Osteoblast (primary cell): ENCODE data around the gene MAPRE2. TPM values are rescaled to one million over a fixed set of nuclear protein-coding genes. Genes with fewer than 3 reads are reported as not detected.

Experiments
- DNase-seq: peaks from one replicate; pipeline ENCODE4 v3.0.0; 2011; ENCODE audit warnings: low spot score, mixed read lengths; ENCODE audit not compliant: insufficient read length; ENCODE audit errors: missing footprints
- H2AFZ ChIP-seq: 2 replicates; pipeline ENCODE4 v1.6.0; 2011; ENCODE audit warnings: mild to moderate bottlenecking, low read length
- H3K27ac ChIP-seq: 2 replicates; pipeline ENCODE4 v1.5.1; 2011; ENCODE audit warnings: mild to moderate bottlenecking, low read depth, low read length, moderate library complexity
- H3K27me3 ChIP-seq: 2 replicates; pipeline ENCODE4 v1.6.0; 2012; ENCODE audit warnings: mild to moderate bottlenecking, control low read depth, inconsistent platforms, low read length, moderate library complexity; ENCODE audit not compliant: insufficient read depth
- H3K36me3 ChIP-seq: 2 replicates; pipeline ENCODE4 v1.5.1; 2011; ENCODE audit warnings: mild to moderate bottlenecking, low read length, control low read depth, moderate library complexity; ENCODE audit not compliant: insufficient read depth
- H3K4me1 ChIP-seq: 2 replicates; pipeline ENCODE4 v1.5.1; 2011; ENCODE audit warnings: mild to moderate bottlenecking, low read length, control low read depth, moderate library complexity; ENCODE audit not compliant: insufficient read depth
- H3K4me2 ChIP-seq: 2 replicates; pipeline ENCODE4 v1.6.0; 2011; ENCODE audit warnings: mild to moderate bottlenecking, low read length; ENCODE audit not compliant: insufficient read depth
- H3K4me3 ChIP-seq: fragments of 200-600 bp; sonication (generic); 3 replicates; pipeline ENCODE4 v1.5.1; 2012; ENCODE audit warnings: mild to moderate bottlenecking, low read length, inconsistent platforms; ENCODE audit not compliant: insufficient read depth
- H3K79me2 ChIP-seq: 2 replicates; pipeline ENCODE4 v1.6.0; 2012; ENCODE audit warnings: mild to moderate bottlenecking, low read length, control low read depth, inconsistent platforms; ENCODE audit not compliant: insufficient read depth
- H3K9me3 ChIP-seq: 2 replicates; pipeline ENCODE4 v1.5.1; 2011; ENCODE audit warnings: low read depth, low read length, control low read depth
- H4K20me1 ChIP-seq: 2 replicates; pipeline ENCODE4 v1.6.0; 2012; ENCODE audit warnings: mild to moderate bottlenecking, low read length, control low read depth; ENCODE audit not compliant: insufficient read depth
- total RNA-seq: library from RNA; depleted of rRNA; stranded (reverse); fragments of >200 nt; gene quantifications from 2 replicates; pipeline ENCODE4 v1.2.3, GENCODE V29; 2012
- TF ChIP-seq, protein P1 (sequence below): IDR thresholded peaks from 2 replicates; pipeline ENCODE4 v1.5.1; 2011; ENCODE audit warnings: mild to moderate bottlenecking, low read depth, low read length, moderate library complexity; ENCODE audit errors: extremely low read depth

Gene MAPRE2
- total RNA-seq, result 21.7 and 24.2 TPM in 2 replicates

DNA sequence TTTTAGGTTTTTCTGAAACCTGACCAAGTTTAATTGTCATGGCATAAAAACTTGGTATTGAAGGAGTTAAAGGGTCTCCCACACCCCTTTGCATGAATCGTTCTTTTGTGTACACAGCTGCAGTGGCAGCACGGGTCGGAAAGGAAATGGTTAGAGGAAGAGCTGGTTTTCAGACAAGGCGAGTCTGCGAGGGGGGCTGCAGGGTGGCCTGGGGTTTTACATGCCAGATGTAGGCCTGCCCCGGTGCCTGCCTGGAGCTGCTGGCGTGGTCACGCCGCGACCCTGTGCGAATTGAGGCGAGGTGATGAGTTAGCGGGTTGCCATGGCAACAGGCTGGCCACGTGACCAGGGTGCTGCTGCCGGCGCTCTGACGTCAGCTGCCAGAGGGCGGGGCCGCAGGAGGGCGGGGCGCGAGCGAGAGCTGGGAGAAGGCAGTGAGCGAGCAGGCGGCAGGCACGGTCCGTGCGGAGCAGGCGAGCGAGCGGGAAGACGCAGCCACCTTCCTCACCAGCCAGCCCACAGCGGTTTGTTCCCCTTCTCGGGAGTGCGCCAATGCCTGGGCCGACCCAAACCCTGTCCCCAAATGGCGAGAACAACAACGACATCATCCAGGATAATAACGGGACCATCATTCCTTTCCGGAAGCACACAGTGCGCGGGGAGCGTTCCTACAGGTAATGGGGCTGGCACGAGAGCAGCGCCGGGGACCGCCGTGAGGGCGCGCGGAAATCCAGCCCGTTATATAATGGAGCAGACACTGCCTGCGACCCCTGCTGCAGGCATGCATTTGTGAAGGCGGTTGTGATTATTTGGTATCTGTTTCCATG lies at the start of gene MAPRE2:
MAPRE2 (plus strand) TSS at position 426 of the 827 bp plus-strand sequence; CDS start at position 553, 127 bp downstream.
- H3K79me2 ChIP-seq, result peaks cover 37% of the 10 kb centered on the region
- H3K4me2 ChIP-seq, result peak within 1 kb of the TSS; percentile 97
- H4K20me1 ChIP-seq, result no peaks in the 10 kb centered on the region
- TF ChIP-seq, protein P1, sequence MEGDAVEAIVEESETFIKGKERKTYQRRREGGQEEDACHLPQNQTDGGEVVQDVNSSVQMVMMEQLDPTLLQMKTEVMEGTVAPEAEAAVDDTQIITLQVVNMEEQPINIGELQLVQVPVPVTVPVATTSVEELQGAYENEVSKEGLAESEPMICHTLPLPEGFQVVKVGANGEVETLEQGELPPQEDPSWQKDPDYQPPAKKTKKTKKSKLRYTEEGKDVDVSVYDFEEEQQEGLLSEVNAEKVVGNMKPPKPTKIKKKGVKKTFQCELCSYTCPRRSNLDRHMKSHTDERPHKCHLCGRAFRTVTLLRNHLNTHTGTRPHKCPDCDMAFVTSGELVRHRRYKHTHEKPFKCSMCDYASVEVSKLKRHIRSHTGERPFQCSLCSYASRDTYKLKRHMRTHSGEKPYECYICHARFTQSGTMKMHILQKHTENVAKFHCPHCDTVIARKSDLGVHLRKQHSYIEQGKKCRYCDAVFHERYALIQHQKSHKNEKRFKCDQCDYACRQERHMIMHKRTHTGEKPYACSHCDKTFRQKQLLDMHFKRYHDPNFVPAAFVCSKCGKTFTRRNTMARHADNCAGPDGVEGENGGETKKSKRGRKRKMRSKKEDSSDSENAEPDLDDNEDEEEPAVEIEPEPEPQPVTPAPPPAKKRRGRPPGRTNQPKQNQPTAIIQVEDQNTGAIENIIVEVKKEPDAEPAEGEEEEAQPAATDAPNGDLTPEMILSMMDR, result no peak
- peak within 1 kb of the TSS; percentile 98 for H3K4me3 ChIP-seq
- no peaks in the 10 kb centered on the region for H3K36me3 ChIP-seq
- no peaks in the 10 kb centered on the region for H3K27me3 ChIP-seq
- peak; percentile 96 for DNase-seq
- peak within 1 kb of the TSS; percentile 81 for H3K27ac ChIP-seq
- H3K9me3 ChIP-seq, result no peaks in the 10 kb centered on the region
- peaks cover 34% of the 10 kb centered on the region for H3K4me1 ChIP-seq
- peak within 1 kb of the TSS; percentile 99 for H2AFZ ChIP-seq

DNA sequence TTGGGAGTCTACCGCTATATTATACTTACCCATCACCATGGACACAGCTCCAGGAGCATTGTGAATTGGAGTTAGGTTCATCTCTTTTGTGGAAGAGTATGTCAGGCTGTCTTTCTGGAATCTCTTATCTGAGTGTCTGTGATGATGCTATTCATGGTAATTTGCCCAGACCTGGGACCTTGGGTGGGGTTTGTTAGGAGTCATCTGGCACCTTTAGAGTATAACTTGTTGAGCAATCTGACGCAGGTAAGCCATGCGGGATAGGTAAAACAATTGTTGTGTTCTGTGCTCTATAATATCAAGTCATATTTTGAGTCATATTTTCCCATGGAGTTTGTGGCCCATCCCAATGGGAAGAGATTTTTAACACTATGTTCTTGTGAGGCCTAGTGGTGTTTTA lies 49.7 kb upstream of the MAPRE2 start:
- Histone ChIP-seq H2AFZ (no peak overlapping the region), H3K9me3 (no peaks in the 10 kb centered on the region), H4K20me1 (no peaks in the 10 kb centered on the region), H3K79me2 (no peaks in the 10 kb centered on the region), H3K36me3 (no peaks in the 10 kb centered on the region), H3K4me3 (no peak overlapping the region), H3K27me3 (peaks cover 6% of the 10 kb centered on the region), H3K4me2 (no peak overlapping the region), H3K27ac (no peak overlapping the region), H3K4me1 (peaks cover 3% of the 10 kb centered on the region)
- TF ChIP-seq, protein P1, result no peak
- DNase-seq, result no peak

DNA sequence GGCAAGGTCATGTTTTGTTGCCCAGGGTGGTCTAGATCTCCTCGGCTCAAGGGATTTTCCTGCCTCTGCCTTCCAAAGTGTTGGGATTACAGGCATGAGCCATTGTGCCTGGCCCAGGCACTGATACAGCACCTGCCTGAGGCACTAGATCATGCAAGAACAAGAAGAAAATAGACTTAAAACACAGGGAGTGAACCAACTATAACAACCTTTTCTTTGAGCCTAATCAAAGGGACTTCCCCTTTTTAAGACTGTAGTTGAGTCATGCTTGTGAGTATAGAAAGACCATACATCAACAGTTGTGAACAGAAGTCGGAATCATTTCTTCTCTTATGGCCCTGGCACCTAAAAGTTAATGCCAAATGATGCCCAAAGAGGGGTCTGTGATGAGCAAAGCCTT lies 47.9 kb upstream of the MAPRE2 start:
- Histone ChIP-seq H2AFZ (no peak overlapping the region), H3K9me3 (no peaks in the 10 kb centered on the region), H3K79me2 (no peaks in the 10 kb centered on the region), H3K36me3 (no peaks in the 10 kb centered on the region), H3K27ac (no peak overlapping the region), H3K4me2 (no peak overlapping the region), H3K4me1 (peaks cover 3% of the 10 kb centered on the region), H4K20me1 (no peaks in the 10 kb centered on the region), H3K27me3 (peaks cover 6% of the 10 kb centered on the region), H3K4me3 (no peak overlapping the region)
- TF ChIP-seq, protein P1, result no peak
- no peak for DNase-seq

DNA sequence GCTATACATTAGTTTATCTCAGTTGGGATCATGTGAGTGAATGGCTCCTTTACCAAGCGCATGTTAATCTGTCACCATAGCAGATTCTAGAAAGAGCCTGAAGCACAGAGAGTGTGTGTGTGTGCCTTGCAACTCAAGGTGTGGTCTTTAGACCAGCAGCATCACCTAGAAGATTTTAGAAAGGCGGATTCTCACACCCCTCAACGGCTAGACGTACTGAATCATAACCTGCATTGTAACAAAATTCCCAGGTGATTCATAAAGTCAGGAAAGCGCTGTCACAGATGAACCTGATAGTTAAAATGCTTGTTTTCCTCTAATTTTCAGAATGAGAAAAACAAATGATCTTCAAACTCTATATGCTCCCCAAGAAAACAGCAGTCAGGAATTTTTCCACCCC lies 45.5 kb upstream of the MAPRE2 start:
- Histone ChIP-seq H3K9me3 (no peaks in the 10 kb centered on the region), H3K4me1 (peaks cover 1% of the 10 kb centered on the region), H3K4me2 (no peak overlapping the region), H2AFZ (no peak overlapping the region), H3K4me3 (no peak overlapping the region), H3K27me3 (peaks cover 4% of the 10 kb centered on the region), H4K20me1 (no peaks in the 10 kb centered on the region), H3K36me3 (no peaks in the 10 kb centered on the region), H3K79me2 (no peaks in the 10 kb centered on the region), H3K27ac (no peak overlapping the region)
- TF ChIP-seq, protein P1, result no peak
- DNase-seq, result no peak
